IMR-90 (cell line): ENCODE measurements around the gene KCNAB1. TPM values are rescaled to one million over a fixed set of nuclear protein-coding genes. Genes with fewer than 3 reads are reported as not detected.

Experiments
- ATAC-seq: fragments of 200-7000 bp; cut with Tn5 transposase; 2 replicates; pipeline ENCODE4 v1.9.1; 2020; ENCODE audit warnings: low read depth, mild to moderate bottlenecking, moderate library complexity
- BruUV-seq: library from RNA; stranded (reverse); fragments of 400-500 nt; replicated peaks from 2 replicates; lab custom pipeline; 2021; lab: Mats Ljungman, UMichigan
- CTCF ChIA-PET: fragments of 300-600 bp; formaldehyde crosslinking; extraction: SDS; loops from one replicate; lab custom pipeline; 2021; ENCODE audit warnings: antibody characterized with exemption; lab: Yijun Ruan, JAX
- POLR2A ChIA-PET: fragments of 300-600 bp; sonication (Branson Sonifier 250); formaldehyde crosslinking; loops from one replicate; lab custom pipeline; 2022; ENCODE audit warnings: antibody characterized with exemption; ENCODE audit not compliant: unreplicated experiment; lab: Charles Lee
- DNase-seq: peaks from one replicate; pipeline ENCODE4 v3.0.0; 2013
- H2AFZ ChIP-seq: replicated peaks from 2 replicates; pipeline ENCODE3; 2013; ENCODE audit warnings: low read length, mild to moderate bottlenecking; ENCODE audit not compliant: poor library complexity
- H2AK5ac ChIP-seq: 2 replicates; pipeline ENCODE4 v1.6.1; 2013; ENCODE audit warnings: low read depth, low read length, inconsistent platforms
- H2AK9ac ChIP-seq: replicated peaks from 2 replicates; pipeline ENCODE3; 2013; ENCODE audit warnings: mild to moderate bottlenecking, low read depth, low read length, moderate library complexity; ENCODE audit not compliant: poor library complexity
- H2BK120ac ChIP-seq: 2 replicates; pipeline ENCODE4 v1.6.1; 2013; ENCODE audit warnings: low read depth, low read length, inconsistent platforms
- H2BK15ac ChIP-seq: 3 replicates; pipeline ENCODE4 v1.6.1; 2013; ENCODE audit warnings: low read depth, low read length, inconsistent platforms
- H2BK20ac ChIP-seq: 2 replicates; pipeline ENCODE4 v1.6.1; 2013; ENCODE audit warnings: low read depth, mild to moderate bottlenecking, inconsistent platforms, low read length, moderate library complexity
- H2BK5ac ChIP-seq: 2 replicates; pipeline ENCODE4 v1.6.1; 2013; ENCODE audit warnings: mild to moderate bottlenecking, low read depth, low read length, inconsistent platforms; ENCODE audit not compliant: poor library complexity, severe bottlenecking
- H3K14ac ChIP-seq: replicated peaks from 2 replicates; pipeline ENCODE4 v1.6.1; 2013; ENCODE audit warnings: low read depth, low read length, inconsistent platforms
- H3K18ac ChIP-seq: 2 replicates; pipeline ENCODE4 v1.6.1; 2013; ENCODE audit warnings: low read depth, low read length, control low read depth
- H3K23ac ChIP-seq: 2 replicates; pipeline ENCODE4 v1.6.1; 2013; ENCODE audit warnings: low read depth, low read length, inconsistent platforms
- H3K27ac ChIP-seq: 2 replicates; pipeline ENCODE4 v1.5.1; 2013; ENCODE audit warnings: mild to moderate bottlenecking, control low read depth, low read length; ENCODE audit not compliant: insufficient read depth
- H3K27me3 ChIP-seq: 2 replicates; pipeline ENCODE4 v1.6.1; 2013; ENCODE audit warnings: low read length; ENCODE audit not compliant: control insufficient read depth, insufficient read depth
- H3K36me3 ChIP-seq: 2 replicates; pipeline ENCODE4 v1.6.1; 2013; ENCODE audit warnings: low read length, mixed read lengths; ENCODE audit not compliant: control insufficient read depth, insufficient read depth
- H3K4ac ChIP-seq: 2 replicates; pipeline ENCODE4 v1.6.1; 2013; ENCODE audit warnings: low read depth, low read length, inconsistent platforms
- H3K4me1 ChIP-seq: 2 replicates; pipeline ENCODE4 v1.6.1; 2013; ENCODE audit warnings: low read length, mixed read lengths; ENCODE audit not compliant: control insufficient read depth, insufficient read depth
- H3K4me2 ChIP-seq: 2 replicates; pipeline ENCODE4 v1.6.1; 2013; ENCODE audit warnings: low read depth, mild to moderate bottlenecking, control low read depth, low read length, moderate library complexity
- H3K4me3 ChIP-seq: 2 replicates; pipeline ENCODE4 v1.5.1; 2013; ENCODE audit warnings: low read depth, mild to moderate bottlenecking, control low read depth, low read length, moderate library complexity; ENCODE audit not compliant: insufficient read depth
- H3K56ac ChIP-seq: 2 replicates; pipeline ENCODE4 v1.6.1; 2013; ENCODE audit warnings: low read length, inconsistent platforms; ENCODE audit not compliant: insufficient read depth; ENCODE audit errors: extremely low read depth
- H3K79me1 ChIP-seq, 2 experiments: 2 replicates each; pipeline ENCODE4 v1.6.1; 2013; ENCODE audit warnings: low read length in 2 of 2, inconsistent platforms in 1 of 2, low read depth in 1 of 2
- H3K9ac ChIP-seq: 2 replicates; pipeline ENCODE4 v1.6.1; 2013; ENCODE audit warnings: low read depth, low read length, control low read depth
- H3K9me1 ChIP-seq: 2 replicates; pipeline ENCODE4 v1.6.1; 2013; ENCODE audit warnings: low read length, inconsistent platforms; ENCODE audit not compliant: insufficient read depth
- H3K9me3 ChIP-seq: 2 replicates; pipeline ENCODE4 v1.6.1; 2013; ENCODE audit warnings: low read length; ENCODE audit not compliant: control insufficient read depth, insufficient read depth
- H4K20me1 ChIP-seq: 2 replicates; pipeline ENCODE4 v1.6.1; 2013; ENCODE audit warnings: low read length, inconsistent platforms; ENCODE audit not compliant: insufficient read depth
- H4K5ac ChIP-seq: 2 replicates; pipeline ENCODE4 v1.6.1; 2013; ENCODE audit warnings: mild to moderate bottlenecking, low read depth, low read length, control low read depth
- H4K8ac ChIP-seq, 2 experiments: 2 replicates each; pipeline ENCODE4 v1.6.1; 2013; ENCODE audit warnings: low read depth in 2 of 2, low read length in 2 of 2, control low read depth in 1 of 2, inconsistent platforms in 1 of 2
- H4K91ac ChIP-seq: 2 replicates; pipeline ENCODE4 v1.6.1; 2013; ENCODE audit warnings: low read depth, low read length, inconsistent platforms; ENCODE audit not compliant: insufficient read depth
- WGBS, 2 experiments: methylation state at CpG; one replicate each; pipeline versions ENCODE4 v1.1.5 to v1.1.7; 2013; ENCODE audit warnings: missing lambda C conversion rate in 2 of 2; ENCODE audit not compliant: insufficient read length in 1 of 2; ENCODE audit errors: extremely low coverage in 2 of 2; 5-methylcytosine and 5-hydroxymethylcytosine counted together
- dilution Hi-C: fragments of 300-500 bp; cut with HindIII; formaldehyde crosslinking; loops from one replicate; pipeline ENCODE4 v1.14.3; 2018; ENCODE audit warnings: low sequenced_read_pairs; ENCODE audit not compliant: unreplicated experiment
- in situ Hi-C: fragments of 300-500 bp; cut with MboI; formaldehyde crosslinking; loops from 3 replicates; pipeline ENCODE4 v1.14.3; 2019; ENCODE audit warnings: low sequenced_read_pairs, inconsistent platforms, mixed read lengths
- intact Hi-C: fragments of 100-400 bp; cut with micrococcal nuclease; formaldehyde crosslinking; loops from 2 replicates; pipeline ENCODE4 v1.10.0; 2022
- polyA plus RNA-seq, 3 experiments: library from polyadenylated mRNA; depleted of rRNA; stranded (reverse); fragments of >200 nt; gene quantifications; 2 replicates each; pipeline ENCODE4 v1.2.3, GENCODE V29; 2012; ENCODE audit warnings: low replicate concordance in 1 of 3
- total RNA-seq: library from RNA; depleted of rRNA; stranded (reverse); fragments of >200 nt; gene quantifications from 2 replicates; pipeline ENCODE4 v1.2.3, GENCODE V29; 2012
- TF ChIP-seq, protein P1 (sequence below): conservative IDR thresholded peaks from 2 replicates; pipeline ENCODE4 v1.5.1; 2012; ENCODE audit warnings: mild to moderate bottlenecking, low read depth, low read length, improper control_type of control experiment

KCNAB1 gene
- total and polyA plus RNA-seq, 2 of the 4 experiments (the other 2 are of a cell fraction) = under 0.01 to 0.07 TPM

DNA sequence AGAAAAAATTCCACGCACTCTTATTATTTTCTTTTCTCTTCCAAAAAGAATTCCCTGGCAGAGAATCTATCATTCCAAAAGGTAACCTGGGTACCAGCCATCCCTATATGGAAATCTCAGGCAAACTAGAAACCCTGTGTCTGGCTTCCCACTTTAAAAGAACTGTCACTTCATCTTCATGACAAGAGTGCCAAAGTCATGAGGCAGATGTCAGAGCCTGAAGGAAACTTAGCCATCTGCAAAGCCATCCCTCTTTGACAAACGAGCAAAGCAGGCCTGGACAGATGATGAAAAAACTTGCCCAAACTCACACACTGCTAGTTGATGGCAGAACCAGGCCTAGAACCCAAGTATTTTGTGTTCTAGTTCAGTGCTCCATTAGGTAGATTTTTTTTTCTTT, 418.7 kb downstream of the KCNAB1 start:
- CTCF ChIA-PET = no interaction called here

More for the DNA sequence above, 418.7 kb downstream of the KCNAB1 start:
- in situ Hi-C loops = loop anchor here (25.0 kb wide), 1 partner anchor 298 kb away; the partner anchor contains the start of gene LEKR1
- Histone ChIP-seq H3K4me3 (no peak overlapping the region), H4K91ac (no peak overlapping the region), H3K9me1 (peaks cover 10% of the 10 kb centered on the region), H3K27me3 (no peaks in the 10 kb centered on the region), H3K18ac (no peak overlapping the region), H3K4ac (no peak overlapping the region), H2BK15ac (no peak overlapping the region), H3K56ac (no peak overlapping the region), H3K9me3 (no peaks in the 10 kb centered on the region), H2AK9ac (no peak overlapping the region), H3K9ac (no peak overlapping the region), H2BK20ac (no peak overlapping the region), H2AK5ac (no peak overlapping the region), H3K4me1 (peaks cover 10% of the 10 kb centered on the region), H2AFZ (no peak overlapping the region), H2BK120ac (no peak overlapping the region), H4K20me1 (peaks cover 27% of the 10 kb centered on the region; the same call in 1 of the 2 replicates), H3K23ac (no peak overlapping the region), H3K36me3 (peaks cover 17% of the 10 kb centered on the region), H4K8ac (peak overlapping the region in 1 of 2 experiments; percentile 21; a peak in 1 of 4 replicates), H3K4me2 (no peak overlapping the region), H3K27ac (no peak overlapping the region), H2BK5ac (no peak overlapping the region), H3K79me1 (peaks cover 19 to 35% of the 10 kb centered on the region in 2 experiments), H3K14ac (no peak overlapping the region), H4K5ac (no peak overlapping the region)
- no TSS peak for BruUV-seq
- POLR2A ChIA-PET = no interaction called here
- TF ChIP-seq, protein P1, sequence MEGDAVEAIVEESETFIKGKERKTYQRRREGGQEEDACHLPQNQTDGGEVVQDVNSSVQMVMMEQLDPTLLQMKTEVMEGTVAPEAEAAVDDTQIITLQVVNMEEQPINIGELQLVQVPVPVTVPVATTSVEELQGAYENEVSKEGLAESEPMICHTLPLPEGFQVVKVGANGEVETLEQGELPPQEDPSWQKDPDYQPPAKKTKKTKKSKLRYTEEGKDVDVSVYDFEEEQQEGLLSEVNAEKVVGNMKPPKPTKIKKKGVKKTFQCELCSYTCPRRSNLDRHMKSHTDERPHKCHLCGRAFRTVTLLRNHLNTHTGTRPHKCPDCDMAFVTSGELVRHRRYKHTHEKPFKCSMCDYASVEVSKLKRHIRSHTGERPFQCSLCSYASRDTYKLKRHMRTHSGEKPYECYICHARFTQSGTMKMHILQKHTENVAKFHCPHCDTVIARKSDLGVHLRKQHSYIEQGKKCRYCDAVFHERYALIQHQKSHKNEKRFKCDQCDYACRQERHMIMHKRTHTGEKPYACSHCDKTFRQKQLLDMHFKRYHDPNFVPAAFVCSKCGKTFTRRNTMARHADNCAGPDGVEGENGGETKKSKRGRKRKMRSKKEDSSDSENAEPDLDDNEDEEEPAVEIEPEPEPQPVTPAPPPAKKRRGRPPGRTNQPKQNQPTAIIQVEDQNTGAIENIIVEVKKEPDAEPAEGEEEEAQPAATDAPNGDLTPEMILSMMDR = no peak
- dilution Hi-C loops = no loop called here
- WGBS, 2 experiments = no CpG with 5 or more reads among the region's 2 CpGs
- ATAC-seq (no peak), DNase-seq (no peak)
- intact Hi-C loops = loop anchor here (5.0 kb wide), 2 partner anchors 278 to 548 kb away; no protein-coding TSS in a partner anchor
